ENCODE results near the gene HCRTR1.

- no peak for TF ChIP-seq CTCF (IDR thresholded peaks at IDR 0.05)
- TF ChIP-seq POLR2A (IDR thresholded peaks at IDR 0.05) = no peak
- no peak for TF ChIP-seq EP300 (IDR thresholded peaks at IDR 0.05)
These were observed 48.9 kb downstream of the HCRTR1 start for GRCh38 chr1:31666263-31666963.

Measured in tibial nerve (tissue), 4 donors.